Measurements from ENCODE around the gene CCP110. TPM values are rescaled to one million over a fixed set of nuclear protein-coding genes. Genes with fewer than 3 reads are reported as not detected.

Gene CCP110
- total RNA-seq, 2 experiments from 2014 or later = 24.1 to 25.5 TPM

DNA sequence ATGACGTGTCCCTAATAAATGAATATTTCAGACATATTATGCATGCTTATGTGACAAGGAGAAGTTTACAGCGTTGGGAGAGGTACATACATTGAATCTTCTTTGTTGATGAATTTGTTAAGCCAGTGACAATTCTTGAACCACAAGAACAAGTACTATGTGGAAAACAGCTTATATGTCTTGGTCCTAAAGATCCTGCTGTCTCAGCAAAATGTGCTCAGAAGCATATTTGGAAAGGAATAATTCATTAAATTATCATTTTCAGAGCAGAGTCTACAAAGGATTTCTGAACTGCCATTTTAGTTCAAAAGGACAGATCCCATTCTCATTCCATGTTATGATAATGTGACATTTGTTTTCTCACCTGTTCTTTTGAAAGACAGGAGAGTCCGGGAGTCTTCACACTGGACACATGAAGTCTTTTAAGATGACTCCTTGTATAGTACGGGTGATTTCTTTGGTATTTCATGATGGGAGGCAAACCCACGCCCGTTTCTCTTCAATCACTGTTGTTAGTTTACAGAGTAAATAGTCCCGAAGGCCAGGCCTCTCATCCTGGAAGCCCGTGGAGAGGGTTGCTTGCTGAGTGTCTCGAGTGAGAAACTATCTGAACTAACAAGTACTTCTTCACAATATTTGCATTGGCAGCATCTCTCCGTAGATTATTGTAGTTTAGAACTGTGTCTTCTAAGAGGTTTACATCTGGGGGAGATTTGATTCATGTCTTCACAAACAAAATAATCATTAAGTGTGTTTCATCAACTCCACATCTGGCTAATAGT is 58.5 kb downstream of the CCP110 start:
- H3K27ac Mint-ChIP-seq = no peak overlapping the region
- peaks cover 2% of the 10 kb centered on the region for H3K9me3 Mint-ChIP-seq (ENCODE audit: low read depth)
- ATAC-seq (no peak), DNase-seq (no peak)
- ChIA-PET POLR2A (no interaction called here), CTCF (interaction anchor here (1.0 kb wide), 1 partner anchor 12 kb away, joined by 4 read pairs; no protein-coding TSS in a partner anchor)
- peaks cover 13% of the 10 kb centered on the region for H3K4me1 Mint-ChIP-seq
- no peak overlapping the region for H3K4me3 Mint-ChIP-seq
- intact Hi-C loops (cut with DNase I, micrococcal nuclease) = no loop called here
- H3K27me3 Mint-ChIP-seq = no peaks in the 10 kb centered on the region
- H3K36me3 Mint-ChIP-seq (ENCODE audit: low read depth) = peaks cover 69% of the 10 kb centered on the region

- ChIA-PET POLR2A (no interaction called here), CTCF (interaction anchor here (0.6 to 2.1 kb wide), 28 partner anchors 9 to 354 kb away, joined by 3 to 16 read pairs (median 4); partner anchors contain the start of genes CCP110 and GPRC5B)
- Mint-ChIP-seq H3K4me3 (no peak overlapping the region), H3K9me3 (ENCODE audit: low read depth) (peaks cover 2% of the 10 kb centered on the region), H3K27ac (no peak overlapping the region), H3K27me3 (no peaks in the 10 kb centered on the region), H3K4me1 (peaks cover 17% of the 10 kb centered on the region), H3K36me3 (ENCODE audit: low read depth) (peaks cover 64% of the 10 kb centered on the region)
- peak; percentile 39 for DNase-seq
- intact Hi-C loops (cut with DNase I, micrococcal nuclease) = loop anchor here in 1 of 2 experiments (1.0 kb wide), 1 partner anchor 303 kb away; no protein-coding TSS in a partner anchor
- peak; percentile 82 for ATAC-seq
Measured at GRCh38 chr16:19583665-19584300, 60.0 kb downstream of the CCP110 start.

- Mint-ChIP-seq H3K4me1 (peaks cover 24% of the 10 kb centered on the region), H3K9me3 (ENCODE audit: low read depth) (no peaks in the 10 kb centered on the region), H3K27me3 (no peaks in the 10 kb centered on the region), H3K27ac (no peak overlapping the region), H3K36me3 (ENCODE audit: low read depth) (peaks cover 41% of the 10 kb centered on the region), H3K4me3 (no peak overlapping the region)
- POLR2A ChIA-PET = no interaction called here
- peak; percentile 66 for ATAC-seq
- intact Hi-C loops (cut with DNase I, micrococcal nuclease) = loop anchor here in 1 of 2 experiments (5.0 kb wide), 1 partner anchor 129 kb away; the partner anchor contains the start of genes IQCK and KNOP1
- CTCF ChIA-PET = interaction anchor here (0.5 to 0.7 kb wide), 2 partner anchors 8 to 115 kb away, joined by 4 read pairs; no protein-coding TSS in a partner anchor
- peak; percentile 11 for DNase-seq
Measured at GRCh38 chr16:19588661-19589060, 64.9 kb downstream of the CCP110 start.

DNA sequence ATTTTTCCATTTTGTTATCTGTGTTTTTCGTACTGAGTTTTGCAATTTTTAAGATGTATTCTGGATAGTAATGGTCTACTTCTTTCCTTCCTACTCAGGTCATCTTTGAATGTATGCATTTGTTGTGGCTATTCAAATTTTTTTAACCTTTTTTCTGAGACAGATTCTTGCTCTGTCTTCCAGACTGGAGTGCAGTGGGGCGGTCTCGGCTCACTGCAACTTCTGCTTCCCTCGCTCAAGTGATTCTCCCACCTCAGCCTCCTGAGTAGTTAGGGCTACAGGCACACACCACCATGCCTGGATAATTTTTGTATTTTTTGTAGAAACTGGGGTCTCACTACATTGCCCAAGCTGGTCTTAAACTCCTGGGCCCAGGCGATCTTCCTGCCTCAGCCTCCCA is 65.4 kb downstream of the CCP110 start:
- no peak for ATAC-seq
- CTCF ChIA-PET = interaction anchor here (0.5 to 1.0 kb wide), 3 partner anchors 11 to 116 kb away, joined by 3 to 4 read pairs (median 3); no protein-coding TSS in a partner anchor
- intact Hi-C loops (cut with DNase I, micrococcal nuclease) = loop anchor here in 1 of 2 experiments (5.0 kb wide), 1 partner anchor 128 kb away; the partner anchor contains the start of genes IQCK and KNOP1
- no peaks in the 10 kb centered on the region for H3K27me3 Mint-ChIP-seq
- POLR2A ChIA-PET = no interaction called here
- peak overlapping the region; percentile 20 for H3K27ac Mint-ChIP-seq
- H3K9me3 Mint-ChIP-seq (ENCODE audit: low read depth) = no peaks in the 10 kb centered on the region
- no peak overlapping the region for H3K4me3 Mint-ChIP-seq
- H3K36me3 Mint-ChIP-seq (ENCODE audit: low read depth) = peaks cover 37% of the 10 kb centered on the region
- peaks cover 20% of the 10 kb centered on the region for H3K4me1 Mint-ChIP-seq
- no peak for DNase-seq

DNA sequence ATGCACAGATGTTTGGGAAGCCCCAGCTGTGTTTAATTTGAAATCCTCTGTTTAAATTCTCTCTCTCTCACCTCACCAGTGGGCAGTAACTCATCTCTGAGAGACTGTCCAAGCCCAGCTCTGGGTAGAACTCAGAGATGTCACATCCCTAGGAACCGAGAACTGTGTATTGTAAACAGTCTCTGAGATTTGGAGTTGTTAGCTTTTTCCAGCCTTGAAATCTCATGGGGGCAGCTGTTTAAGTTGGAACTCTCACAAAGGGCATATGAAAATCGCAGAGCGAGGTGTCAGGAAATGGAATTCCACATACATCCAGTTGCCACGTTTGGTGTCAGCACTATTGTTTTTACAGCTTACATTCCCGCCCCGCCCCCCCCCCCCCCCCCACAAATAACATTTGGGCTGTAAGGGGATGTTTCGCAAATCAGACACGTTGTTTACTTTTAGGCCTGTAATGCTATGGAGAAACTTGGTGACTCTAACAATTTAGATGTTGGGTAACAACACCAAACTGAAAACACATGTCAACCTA is 66.1 kb downstream of the CCP110 start:
- POLR2A ChIA-PET = no interaction called here

DNA sequence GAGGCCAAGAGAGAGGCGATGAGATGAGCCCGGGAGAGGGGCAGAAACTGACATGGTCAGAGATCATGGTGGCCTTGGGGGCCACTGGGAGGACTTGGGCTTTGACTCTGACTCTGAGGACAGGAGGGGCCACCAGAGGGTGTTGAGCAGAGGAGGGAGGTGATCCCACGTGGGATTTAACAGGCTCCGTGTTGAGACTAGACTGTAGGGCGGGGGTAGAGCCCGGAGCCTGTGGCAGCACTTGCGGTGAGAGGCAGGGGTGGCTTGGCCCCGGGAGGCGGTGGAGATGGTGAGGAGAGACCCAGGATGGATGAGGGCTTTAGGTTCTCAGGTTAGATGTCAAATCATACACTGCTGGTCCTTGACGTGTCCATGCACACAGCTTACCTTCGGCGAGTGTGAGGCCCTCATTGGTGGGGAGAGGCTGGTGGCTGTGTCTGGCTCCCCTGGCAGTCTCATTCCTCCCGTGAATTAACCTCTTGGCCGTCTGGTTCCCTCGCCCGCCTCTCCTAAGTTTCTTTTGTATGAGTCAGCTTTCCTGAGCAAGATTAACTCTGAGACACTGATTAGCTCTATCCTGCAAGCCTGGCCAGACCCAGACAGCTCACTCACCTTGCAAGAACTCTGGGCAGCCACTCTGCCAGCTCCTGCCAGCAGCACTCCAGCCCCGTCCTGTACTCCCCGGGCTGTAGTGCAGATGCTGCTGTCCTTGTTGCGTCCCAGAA is 71.5 kb downstream of the CCP110 start:
- intact Hi-C loops (cut with DNase I, micrococcal nuclease) = no loop called here

More for the DNA sequence above, 66.1 kb downstream of the CCP110 start:
- Mint-ChIP-seq H3K9me3 (ENCODE audit: low read depth) (no peaks in the 10 kb centered on the region), H3K4me1 (peaks cover 15% of the 10 kb centered on the region), H3K36me3 (ENCODE audit: low read depth) (peaks cover 34% of the 10 kb centered on the region), H3K27me3 (no peaks in the 10 kb centered on the region), H3K27ac (no peak overlapping the region), H3K4me3 (no peak overlapping the region)
- CTCF ChIA-PET = interaction anchor here (0.7 to 1.0 kb wide), 2 partner anchors 10 to 22 kb away, joined by 3 read pairs; no protein-coding TSS in a partner anchor
- DNase-seq (no peak), ATAC-seq (no peak)
- intact Hi-C loops (cut with DNase I, micrococcal nuclease) = loop anchor here in 1 of 2 experiments (5.0 kb wide), 1 partner anchor 127 kb away; the partner anchor contains the start of genes IQCK and KNOP1

DNA sequence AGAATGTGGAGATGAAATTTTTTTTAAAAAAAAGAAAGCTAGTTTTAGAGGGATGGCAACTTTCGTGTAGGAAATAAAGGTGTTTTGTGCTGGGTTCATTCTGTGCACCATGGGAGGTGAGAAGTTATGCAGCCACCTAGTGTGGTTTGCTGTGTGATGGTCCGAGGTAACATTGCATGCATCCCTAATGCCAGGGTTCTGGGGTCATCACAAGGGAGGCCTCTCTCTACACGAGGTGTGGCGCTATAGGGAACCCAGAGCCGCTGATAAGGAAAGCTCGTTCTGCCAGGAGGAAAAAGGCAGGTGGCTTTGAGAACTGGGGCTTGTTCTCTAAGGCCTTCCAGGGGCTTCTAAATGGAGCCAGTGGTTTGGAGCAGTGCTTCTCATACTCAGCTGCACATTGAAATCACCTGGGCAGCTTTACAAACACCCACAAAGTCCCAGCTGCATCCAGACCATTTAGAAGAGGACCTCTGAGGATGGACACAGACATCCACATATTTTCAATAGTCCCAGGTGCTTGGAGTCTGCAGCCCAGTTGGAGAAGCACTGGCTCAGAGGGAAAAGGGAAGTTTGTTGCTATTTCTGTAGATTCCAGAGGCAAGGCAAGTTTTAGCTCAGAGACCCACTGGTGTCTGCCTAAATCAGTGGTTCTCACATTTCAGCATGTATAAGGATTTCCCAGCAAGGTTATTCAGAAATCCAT is 75.2 kb downstream of the CCP110 start:
- Mint-ChIP-seq H3K36me3 (ENCODE audit: low read depth) (peaks cover 13% of the 10 kb centered on the region), H3K27me3 (no peaks in the 10 kb centered on the region), H3K4me1 (no peaks in the 10 kb centered on the region), H3K9me3 (ENCODE audit: low read depth) (no peaks in the 10 kb centered on the region), H3K4me3 (no peak overlapping the region), H3K27ac (no peak overlapping the region)
- POLR2A ChIA-PET = no interaction called here
- no peak for DNase-seq
- ATAC-seq = no peak
- CTCF ChIA-PET = interaction anchor here (0.6 to 2.5 kb wide), 10 partner anchors 8 to 308 kb away, joined by 3 to 15 read pairs (median 3); no protein-coding TSS in a partner anchor
- intact Hi-C loops (cut with DNase I, micrococcal nuclease) = no loop called here

More for the DNA sequence above, 71.5 kb downstream of the CCP110 start:
- no peaks in the 10 kb centered on the region for H3K4me1 Mint-ChIP-seq
- ChIA-PET CTCF (interaction anchor here (0.7 to 1.2 kb wide), 4 partner anchors 11 to 291 kb away, joined by 3 to 4 read pairs (median 4); no protein-coding TSS in a partner anchor), POLR2A (no interaction called here)
- H3K9me3 Mint-ChIP-seq (ENCODE audit: low read depth) = no peaks in the 10 kb centered on the region
- peaks cover 9% of the 10 kb centered on the region for H3K36me3 Mint-ChIP-seq (ENCODE audit: low read depth)
- H3K4me3 Mint-ChIP-seq = no peak overlapping the region
- DNase-seq (no peak), ATAC-seq (no peak)
- H3K27me3 Mint-ChIP-seq = no peaks in the 10 kb centered on the region
- H3K27ac Mint-ChIP-seq = no peak overlapping the region

- ChIA-PET CTCF (interaction anchor here (0.6 to 2.5 kb wide), 14 partner anchors 9 to 725 kb away, joined by 3 to 15 read pairs (median 3); no protein-coding TSS in a partner anchor), POLR2A (no interaction called here)
- H3K4me1 Mint-ChIP-seq = no peaks in the 10 kb centered on the region
- DNase-seq (no peak), ATAC-seq (no peak)
- no peaks in the 10 kb centered on the region for H3K9me3 Mint-ChIP-seq (ENCODE audit: low read depth)
- intact Hi-C loops (cut with DNase I, micrococcal nuclease) = loop anchor here in 1 of 2 experiments (10.0 kb wide), 1 partner anchor 785 kb away; no protein-coding TSS in a partner anchor
- peaks cover 22% of the 10 kb centered on the region for H3K36me3 Mint-ChIP-seq (ENCODE audit: low read depth)
- no peaks in the 10 kb centered on the region for H3K27me3 Mint-ChIP-seq
- no peak overlapping the region for H3K27ac Mint-ChIP-seq
- H3K4me3 Mint-ChIP-seq = no peak overlapping the region
Measured at GRCh38 chr16:19599968-19600716, 76.4 kb downstream of the CCP110 start.

DNA sequence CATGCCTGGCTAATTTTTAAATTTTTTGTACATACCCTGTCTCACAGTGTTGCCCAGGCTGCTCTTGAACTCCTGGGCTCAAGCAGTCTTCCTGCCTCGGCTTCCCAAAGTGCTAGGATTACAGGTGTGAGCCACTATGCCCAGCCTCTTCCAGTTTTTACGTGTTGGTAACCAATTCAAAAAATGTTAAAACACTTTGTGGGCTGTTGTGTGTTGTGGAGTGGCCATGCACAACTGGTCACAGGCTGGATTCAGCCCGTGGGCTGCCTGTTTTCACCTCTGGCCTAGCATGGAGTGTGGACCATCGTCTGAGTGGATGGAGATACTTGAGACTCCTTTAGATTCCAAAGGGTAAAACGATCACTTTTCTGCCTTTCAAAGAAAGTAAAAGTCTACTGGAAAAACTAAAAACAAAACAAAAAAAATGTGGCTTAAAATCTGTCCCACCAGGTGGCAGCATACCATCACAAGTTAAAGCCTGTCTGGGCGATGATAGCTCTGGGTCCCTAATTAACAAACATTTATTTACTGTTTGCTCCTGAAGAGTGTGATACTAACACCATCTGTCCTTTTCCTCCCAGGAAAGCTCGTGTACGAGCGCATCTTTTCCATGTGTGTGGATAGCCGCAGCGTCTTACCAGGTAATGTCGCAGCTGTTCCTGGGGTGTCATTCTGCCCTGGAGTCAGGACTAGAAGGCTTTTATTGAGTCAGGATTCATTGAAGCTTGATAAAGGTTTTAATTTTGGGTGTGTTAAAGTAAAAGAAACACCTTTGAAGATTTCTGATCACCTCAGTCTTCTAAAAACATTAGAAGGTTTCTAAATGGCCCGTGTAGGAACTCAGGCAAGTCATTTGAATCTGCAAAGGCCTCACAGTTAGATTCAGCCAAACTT is 77.6 kb downstream of the CCP110 start:
- Mint-ChIP-seq H3K27ac (no peak overlapping the region), H3K4me1 (no peaks in the 10 kb centered on the region), H3K36me3 (ENCODE audit: low read depth) (peaks cover 34% of the 10 kb centered on the region), H3K9me3 (ENCODE audit: low read depth) (peaks cover 7% of the 10 kb centered on the region), H3K4me3 (no peak overlapping the region), H3K27me3 (no peaks in the 10 kb centered on the region)
- ChIA-PET CTCF (interaction anchor here (0.6 to 2.4 kb wide), 13 partner anchors 10 to 784 kb away, joined by 3 to 15 read pairs (median 5); no protein-coding TSS in a partner anchor), POLR2A (no interaction called here)
- ATAC-seq (no peak), DNase-seq (peak; percentile 51)
- intact Hi-C loops (cut with DNase I, micrococcal nuclease) = loop anchor here (1.0 to 10.0 kb wide), 2 partner anchors 285 to 783 kb away; no protein-coding TSS in a partner anchor

Data from activated CD4-positive, alpha-beta T cell treated with anti-CD3 and anti-CD28 coated beads for 36 hours (primary cell).